C4-2B (cell line): Measurements from ENCODE around the gene WDR36.

Experiments used
- H3K27ac ChIP-seq: fragments of 450-650 bp; 2 replicates; pipeline ENCODE4 v1.5.1; 2017
- ZFX ChIP-seq: fragments of 450-650 bp; IDR thresholded peaks from 2 replicates; pipeline ENCODE4 v1.6.1; 2017
- TF ChIP-seq, protein P1 (sequence below): fragments of 450-650 bp; conservative IDR thresholded peaks from 2 replicates; pipeline ENCODE4 v1.5.1; 2017; ENCODE audit warnings: mild to moderate bottlenecking

WDR36 gene

DNA sequence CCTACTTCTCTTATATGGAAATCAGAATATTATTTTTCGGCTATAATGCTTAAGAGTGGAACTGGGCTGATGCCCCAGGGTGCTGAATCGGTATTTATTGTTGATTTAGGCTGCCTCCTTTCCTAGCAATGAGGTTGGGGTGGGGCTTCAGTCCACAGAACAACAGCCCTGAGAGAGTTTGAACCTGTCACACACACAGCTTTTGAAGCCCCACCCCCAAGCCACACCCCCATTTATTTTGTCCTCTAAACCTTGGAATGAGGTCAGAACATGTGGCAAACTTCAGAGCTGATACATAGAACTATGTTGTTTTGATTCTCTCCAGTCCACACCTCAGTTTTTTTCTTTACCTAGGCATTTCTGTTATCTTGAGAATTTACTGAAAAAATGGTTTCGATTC, 80.4 kb downstream of the WDR36 start:
- TF ChIP-seq, protein P1, sequence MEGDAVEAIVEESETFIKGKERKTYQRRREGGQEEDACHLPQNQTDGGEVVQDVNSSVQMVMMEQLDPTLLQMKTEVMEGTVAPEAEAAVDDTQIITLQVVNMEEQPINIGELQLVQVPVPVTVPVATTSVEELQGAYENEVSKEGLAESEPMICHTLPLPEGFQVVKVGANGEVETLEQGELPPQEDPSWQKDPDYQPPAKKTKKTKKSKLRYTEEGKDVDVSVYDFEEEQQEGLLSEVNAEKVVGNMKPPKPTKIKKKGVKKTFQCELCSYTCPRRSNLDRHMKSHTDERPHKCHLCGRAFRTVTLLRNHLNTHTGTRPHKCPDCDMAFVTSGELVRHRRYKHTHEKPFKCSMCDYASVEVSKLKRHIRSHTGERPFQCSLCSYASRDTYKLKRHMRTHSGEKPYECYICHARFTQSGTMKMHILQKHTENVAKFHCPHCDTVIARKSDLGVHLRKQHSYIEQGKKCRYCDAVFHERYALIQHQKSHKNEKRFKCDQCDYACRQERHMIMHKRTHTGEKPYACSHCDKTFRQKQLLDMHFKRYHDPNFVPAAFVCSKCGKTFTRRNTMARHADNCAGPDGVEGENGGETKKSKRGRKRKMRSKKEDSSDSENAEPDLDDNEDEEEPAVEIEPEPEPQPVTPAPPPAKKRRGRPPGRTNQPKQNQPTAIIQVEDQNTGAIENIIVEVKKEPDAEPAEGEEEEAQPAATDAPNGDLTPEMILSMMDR: no peak
- TF ChIP-seq ZFX: no peak
- H3K27ac ChIP-seq: no peak overlapping the region

DNA sequence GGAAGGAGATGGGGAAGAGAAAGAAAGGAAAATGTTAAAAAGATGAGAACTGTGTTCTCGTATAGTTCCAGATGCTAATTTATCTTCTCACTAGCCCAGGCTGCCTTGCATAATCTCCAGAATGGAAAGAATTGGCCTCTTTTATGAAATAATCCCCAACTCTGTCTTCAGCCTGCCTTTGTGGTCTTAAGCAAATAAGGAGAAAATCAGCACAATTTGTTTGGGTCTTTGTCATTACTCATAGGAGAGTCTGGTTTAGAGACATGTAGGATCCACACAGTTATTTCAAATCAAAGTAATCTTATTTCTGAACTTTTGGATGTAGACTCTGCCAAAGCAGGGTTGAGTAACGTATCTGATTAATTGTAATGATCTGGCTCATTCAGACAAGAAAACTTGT, 81.3 kb downstream of the WDR36 start:
- TF ChIP-seq ZFX: no peak
- TF ChIP-seq, protein P1: no peak

More for the DNA sequence above, 81.3 kb downstream of the WDR36 start:
- H3K27ac ChIP-seq: no peak overlapping the region
